ENCODE data around the gene CYP2C19.
"Not testable (repeated sequence)": the region's sequence is repeated elsewhere in the genome, so short reads cannot be mapped to it uniquely, and the experiment has no call there.

The CYP2C19 gene

GRCh38 chr10:94879214-94879613 lies 116.7 kb downstream of the CYP2C19 start:
- DNase-seq (ENCODE audit: low spot score), result no peak

DNA sequence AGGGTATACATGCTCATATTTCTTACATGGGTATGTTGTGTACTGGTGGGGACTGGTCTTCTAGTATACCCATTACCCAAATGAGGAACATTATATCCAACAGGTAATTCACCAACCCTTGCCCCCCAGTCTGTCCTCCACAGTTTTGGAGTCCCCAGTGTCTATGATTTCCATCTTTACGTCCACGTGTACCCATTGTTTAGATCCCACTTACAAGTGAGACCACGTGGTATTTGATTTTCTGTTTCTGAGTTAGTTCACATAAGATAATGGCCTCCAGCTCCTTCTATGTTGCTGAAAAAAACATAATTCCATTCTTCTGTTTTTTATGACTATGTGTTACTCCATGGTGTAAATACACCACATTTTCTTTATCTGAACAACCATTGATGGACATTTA lies 126.6 kb downstream of the CYP2C19 start:
- DNase-seq (ENCODE audit: low spot score), result no peak

GRCh38 chr10:94890264-94891022 lies 128.0 kb downstream of the CYP2C19 start:
- no peak for DNase-seq (ENCODE audit: low spot score)

GRCh38 chr10:94898414-94898813 lies 135.9 kb downstream of the CYP2C19 start:
- not testable (repeated sequence) for DNase-seq (ENCODE audit: low spot score)

DNA sequence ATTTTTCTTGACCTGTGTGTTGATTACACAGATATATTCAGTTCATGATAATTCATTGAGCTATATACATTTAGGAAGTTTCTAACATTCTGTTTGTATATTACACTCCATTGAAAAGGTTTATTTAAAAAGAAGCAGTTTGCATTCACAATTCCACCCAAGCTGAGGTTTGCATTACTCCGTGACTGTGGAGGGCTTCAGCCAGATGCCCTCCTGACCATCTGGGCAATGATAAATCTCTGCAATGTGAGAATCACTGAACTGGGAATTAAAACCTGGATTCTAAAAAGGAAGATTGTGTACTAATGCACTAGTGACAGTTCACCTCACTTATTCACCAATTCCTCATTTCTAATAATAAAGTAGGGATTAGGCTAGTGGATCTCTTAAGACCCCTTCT lies 139.6 kb downstream of the CYP2C19 start:
- no peak for DNase-seq (ENCODE audit: low spot score)

- no peak for DNase-seq (ENCODE audit: low spot score)
Measured at GRCh38 chr10:94902570-94902969, 140.1 kb downstream of the CYP2C19 start.

All from GM03348 (cell line).